HG03045 (cell line): ENCODE measurements around the gene ASCC3.
"Not testable (repeated sequence)": the region's sequence is repeated elsewhere in the genome, so short reads cannot be mapped to it uniquely, and the experiment has no call there.

Experiments used
- ATAC-seq: cut with Tn5 transposase; IDR thresholded peaks from one replicate; pipeline ENCODE4 v1.9.1; 2021; ENCODE audit warnings: mild to moderate bottlenecking, moderate library complexity; ENCODE audit not compliant: unreplicated experiment

ASCC3 gene

DNA sequence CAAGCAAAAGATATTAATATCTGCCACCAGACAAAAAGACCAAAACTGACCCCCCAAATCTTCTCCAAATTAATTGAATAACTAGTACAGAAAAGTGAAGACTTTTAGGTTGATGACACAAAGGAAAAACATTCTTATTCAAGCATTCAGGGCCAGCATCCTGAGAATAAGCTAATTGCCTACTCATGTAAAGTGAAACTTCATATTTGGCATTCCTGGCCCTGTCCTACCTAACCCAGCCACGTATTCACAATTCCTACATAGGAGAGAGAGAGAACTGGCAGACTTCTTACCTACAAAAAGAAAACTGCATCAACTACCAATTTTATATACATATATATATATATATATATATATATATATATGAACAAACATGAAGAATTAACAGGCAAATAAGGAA, 4.9 kb upstream of the ASCC3 start:
- no peak for ATAC-seq

DNA sequence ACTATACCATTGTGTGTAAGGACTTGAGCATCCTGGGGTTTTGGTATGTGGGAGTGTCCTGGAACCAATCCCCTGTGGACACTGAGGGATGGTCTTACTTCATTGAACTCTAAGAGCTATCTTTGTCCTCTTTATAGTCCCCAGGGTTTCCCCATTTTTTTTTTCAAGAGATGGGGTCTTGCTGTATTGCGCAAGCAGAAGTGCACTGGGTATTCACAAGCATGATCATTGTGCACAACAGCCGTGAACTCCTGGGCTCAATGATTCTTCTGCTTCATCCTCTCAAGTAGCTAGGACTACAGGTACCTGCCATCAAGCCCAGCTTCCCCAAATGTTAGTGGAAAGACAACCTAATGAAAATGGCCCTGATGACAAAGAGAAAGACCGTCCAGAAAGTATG, 2.2 kb upstream of the ASCC3 start:
- ATAC-seq: no peak

DNA sequence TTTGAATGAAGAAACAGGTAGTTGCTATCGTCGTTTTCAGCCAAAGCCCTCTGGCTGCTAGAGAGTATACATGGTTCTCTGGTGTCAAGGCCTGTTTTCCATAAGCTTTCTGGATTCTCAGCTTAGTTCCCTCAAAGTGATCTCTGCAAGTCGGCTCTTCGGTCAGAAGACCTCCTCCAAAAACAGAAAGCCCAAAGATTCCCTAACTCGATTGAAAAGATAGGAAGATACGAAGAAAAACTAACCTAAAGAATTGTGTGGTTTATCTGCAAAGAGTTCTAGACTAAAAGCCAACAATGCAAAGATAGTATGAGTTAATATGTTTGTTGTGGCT, 545 bp upstream of the ASCC3 start:
- peak; percentile 10 for ATAC-seq

DNA sequence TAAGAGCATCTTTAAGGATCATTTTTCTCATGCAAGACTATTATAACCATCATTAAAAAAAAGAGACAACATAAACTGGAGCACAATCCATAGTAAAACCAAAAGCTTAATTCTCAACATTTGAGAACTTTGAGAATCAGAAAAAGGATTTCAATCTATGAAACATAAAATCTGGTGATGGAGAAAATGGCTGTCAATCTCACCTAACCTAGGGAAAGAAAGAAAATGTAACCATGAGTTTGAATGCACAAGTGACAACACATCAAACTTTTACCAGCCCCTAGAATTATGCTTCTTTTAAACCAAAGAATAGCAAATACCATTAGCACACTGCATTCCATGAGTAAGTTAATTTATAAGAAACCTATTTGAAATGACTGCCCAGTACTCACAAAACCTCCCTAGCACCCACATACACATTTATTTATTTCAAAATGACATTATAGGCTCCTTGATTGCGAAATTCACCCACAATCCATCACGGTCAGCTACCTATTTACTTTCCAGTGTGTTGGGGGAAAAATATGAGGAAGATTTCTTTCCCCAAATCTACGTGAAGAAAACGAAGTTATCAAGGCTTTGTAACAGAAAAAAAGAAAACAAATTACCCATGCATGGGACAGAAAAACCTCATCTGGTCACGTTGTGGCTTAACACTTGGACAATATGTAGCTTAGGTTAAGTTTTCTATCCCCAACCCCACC, 828 bp downstream of the ASCC3 start:
- ATAC-seq: no peak

DNA sequence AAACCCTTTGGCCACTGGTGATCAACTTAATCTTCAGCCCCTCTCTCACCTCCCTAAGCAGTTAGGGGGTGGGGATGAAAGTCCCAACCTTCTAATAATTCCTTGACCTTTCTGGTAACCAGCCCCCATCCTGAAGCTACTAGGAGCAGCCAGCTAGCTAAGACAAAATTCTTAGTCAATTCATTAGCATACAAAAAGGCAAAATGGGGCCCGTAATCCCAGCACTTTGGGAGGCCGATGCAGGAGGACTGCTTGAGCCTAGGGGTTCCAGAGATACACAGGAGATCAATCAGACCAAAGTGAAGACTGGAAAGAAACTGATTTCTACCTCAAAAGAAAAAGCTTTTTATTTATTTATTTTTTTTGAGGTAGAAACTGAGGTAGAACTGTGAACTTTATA, 1.8 kb downstream of the ASCC3 start:
- no peak for ATAC-seq

DNA sequence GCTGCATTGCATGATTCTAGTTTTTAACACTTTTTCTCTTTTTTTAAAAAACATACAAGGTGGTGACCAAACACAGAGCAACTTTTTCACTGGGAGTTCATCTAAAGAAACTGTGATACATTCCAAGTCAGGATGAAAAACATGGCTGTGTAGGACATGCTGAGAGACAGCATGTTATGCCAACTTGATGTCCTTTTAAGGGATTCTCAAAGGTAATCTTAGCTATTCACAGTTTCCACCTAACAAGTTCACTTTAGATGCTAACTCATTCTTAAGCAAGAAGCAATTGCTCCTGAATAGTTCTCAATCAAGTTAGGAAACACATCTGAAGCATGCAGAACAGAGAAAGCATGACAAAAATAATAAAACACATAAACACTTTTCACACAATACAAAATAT, 3.3 kb downstream of the ASCC3 start:
- ATAC-seq: no peak

DNA sequence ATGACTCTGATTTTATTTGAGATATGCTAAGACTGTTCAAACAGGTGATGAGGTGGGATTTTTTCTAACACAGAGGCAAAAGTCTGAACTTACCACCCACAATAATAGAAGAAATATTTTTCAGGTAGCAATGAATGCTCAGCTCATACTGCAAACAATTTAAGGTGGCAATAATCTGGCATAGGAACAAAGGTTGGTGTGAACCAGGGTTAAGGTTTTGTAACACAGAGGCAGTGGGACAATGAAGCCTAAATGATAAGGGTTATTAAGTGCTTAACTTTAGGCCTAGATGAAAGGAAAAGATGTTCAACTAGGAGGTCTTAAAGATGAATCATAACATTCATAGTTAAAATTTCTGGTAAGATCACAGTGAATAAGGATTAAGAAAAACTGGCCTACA, 4.9 kb downstream of the ASCC3 start:
- no peak for ATAC-seq

DNA sequence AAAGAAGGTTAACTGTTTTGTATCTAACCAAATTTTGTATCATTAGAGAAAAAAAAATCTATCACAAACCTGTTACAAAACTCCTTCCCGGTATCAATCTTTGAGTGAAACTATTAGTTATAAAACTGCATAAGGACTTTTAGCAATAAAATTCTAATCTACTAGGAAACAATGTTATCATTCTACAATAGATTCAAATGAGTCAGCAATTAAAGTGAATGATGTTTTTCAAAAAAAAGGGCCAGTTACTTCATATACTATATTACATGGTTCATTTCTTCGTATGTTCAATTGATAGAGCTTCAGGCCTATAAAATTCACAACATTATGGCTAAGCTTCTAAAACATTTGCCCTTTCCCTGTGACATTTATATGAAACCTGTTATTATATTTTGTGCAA, 15.6 kb downstream of the ASCC3 start:
- ATAC-seq: no peak

DNA sequence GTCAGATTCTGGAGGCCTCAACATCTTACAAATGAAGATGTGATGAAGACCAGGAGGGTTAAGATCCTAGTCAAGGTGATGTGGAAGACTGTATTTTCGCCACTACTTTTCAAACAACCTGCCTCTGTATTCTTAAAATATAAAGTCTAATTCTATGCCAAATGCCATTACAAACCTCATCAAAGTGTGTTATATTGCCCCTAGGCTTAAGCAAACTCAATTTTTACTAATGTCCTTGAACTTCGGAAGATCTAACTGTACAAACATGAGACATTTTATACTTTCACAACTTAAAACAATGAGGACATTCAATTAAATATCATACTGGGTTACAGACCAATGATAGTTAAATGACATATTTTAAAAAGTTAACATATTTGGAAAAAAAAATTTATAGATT, 19.1 kb downstream of the ASCC3 start:
- ATAC-seq: no peak

DNA sequence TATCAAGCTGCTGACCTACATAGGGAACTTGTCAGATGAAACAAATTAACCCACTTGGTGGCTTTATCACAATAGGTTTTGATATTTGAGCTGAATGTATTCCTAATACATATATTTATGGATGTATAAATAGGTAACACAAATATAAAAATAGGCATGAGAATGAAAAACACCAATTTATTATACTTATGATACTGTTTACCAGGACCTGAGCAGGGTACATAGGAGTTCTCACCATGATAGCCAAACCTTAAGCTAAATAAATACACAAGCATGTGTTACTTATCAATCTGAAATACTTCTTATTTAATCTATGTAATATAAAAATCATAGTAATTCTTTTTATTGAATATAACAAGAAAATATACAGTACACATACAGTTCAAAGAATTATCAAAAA, 25.0 kb downstream of the ASCC3 start:
- ATAC-seq: no peak

DNA sequence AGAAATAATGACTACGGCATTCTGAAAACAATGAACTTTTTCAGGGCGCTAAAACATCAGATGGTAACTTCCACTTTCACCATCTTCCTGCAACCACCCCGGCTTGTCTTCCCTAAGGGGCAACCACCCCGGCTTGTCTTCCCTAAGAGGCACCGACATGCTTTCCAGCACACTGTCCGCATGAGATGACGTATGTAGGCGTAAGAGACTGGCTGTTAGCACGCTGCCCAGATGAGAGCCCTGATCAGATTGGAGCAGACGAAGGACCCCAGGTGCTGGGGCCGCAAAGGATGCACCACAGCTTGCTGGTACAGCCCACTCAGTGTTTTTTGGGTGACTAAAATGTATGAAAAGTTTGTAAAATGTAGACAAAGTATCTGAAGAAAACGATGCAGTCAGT, 29.3 kb downstream of the ASCC3 start:
- no peak for ATAC-seq

DNA sequence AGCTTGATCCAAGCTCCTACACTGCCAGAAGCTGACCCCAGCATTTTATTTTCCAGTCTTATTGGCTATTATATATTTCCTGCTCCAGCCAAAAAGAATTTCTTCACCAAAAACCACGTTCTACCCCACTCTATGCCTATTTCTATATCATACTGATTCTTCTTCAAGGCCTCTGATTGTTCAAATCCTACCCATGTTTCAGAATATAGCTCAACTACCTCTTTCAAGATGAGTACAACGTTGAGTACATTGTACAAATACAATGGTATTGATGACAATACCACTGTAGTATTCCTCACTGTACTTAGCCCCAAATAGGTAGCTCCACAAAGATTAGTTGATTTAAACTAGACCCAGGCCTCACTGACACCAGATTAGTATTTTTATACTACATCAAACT, 31.0 kb downstream of the ASCC3 start:
- no peak for ATAC-seq

DNA sequence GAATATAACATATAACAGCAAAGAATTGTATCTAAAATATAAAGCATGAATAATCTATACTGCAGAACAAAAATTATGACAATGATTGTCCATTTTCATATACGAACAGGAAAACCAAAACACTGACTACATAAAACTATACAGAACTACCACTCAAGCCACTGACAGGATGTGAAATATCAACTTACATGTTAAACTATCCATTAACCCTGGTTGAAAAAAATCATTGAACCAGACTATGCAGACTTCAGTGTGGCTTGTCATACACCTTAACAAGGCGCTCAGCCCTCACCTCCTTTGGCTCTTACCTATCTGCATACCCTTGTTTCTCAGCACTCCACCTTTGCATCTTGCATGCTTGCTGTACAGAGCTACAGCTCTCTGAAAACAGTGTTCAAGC, 34.9 kb downstream of the ASCC3 start:
- ATAC-seq: no peak

DNA sequence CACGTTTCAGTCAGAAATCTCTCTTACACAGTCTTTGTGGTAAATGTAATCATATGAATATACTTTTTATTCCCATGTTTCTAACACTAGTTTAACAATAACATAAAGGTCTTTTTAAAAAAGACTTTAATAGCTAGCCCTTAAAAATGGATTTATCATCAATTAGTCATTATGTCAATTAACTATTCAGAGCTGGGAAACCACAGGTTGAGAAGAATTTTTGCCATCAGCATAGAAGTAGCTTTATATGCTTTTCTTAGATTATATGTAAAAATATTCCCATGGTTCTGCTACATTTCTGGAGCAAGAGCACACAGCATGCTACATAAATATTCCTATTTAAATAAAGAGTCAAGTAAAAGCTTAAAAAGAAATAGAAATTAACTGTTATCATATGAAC, 35.5 kb downstream of the ASCC3 start:
- ATAC-seq: no peak

DNA sequence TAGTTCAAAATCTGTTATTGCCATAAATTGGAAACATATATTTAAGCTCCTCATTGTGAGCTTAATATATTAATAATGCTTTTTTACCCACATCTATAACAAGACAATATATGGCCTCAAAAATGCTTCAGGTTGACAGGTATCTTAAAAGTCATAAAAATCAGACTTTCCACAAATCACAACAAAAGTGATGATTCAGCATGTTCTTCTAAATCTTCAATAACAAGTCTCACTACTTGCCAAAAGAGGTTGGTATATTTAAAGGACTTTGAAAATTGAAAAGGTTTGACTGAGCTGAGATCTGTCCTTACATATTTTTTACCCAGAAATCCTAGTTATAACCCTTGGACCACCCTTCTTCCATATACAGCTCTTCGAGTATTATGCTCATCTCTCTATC, 41.7 kb downstream of the ASCC3 start:
- ATAC-seq: no peak

DNA sequence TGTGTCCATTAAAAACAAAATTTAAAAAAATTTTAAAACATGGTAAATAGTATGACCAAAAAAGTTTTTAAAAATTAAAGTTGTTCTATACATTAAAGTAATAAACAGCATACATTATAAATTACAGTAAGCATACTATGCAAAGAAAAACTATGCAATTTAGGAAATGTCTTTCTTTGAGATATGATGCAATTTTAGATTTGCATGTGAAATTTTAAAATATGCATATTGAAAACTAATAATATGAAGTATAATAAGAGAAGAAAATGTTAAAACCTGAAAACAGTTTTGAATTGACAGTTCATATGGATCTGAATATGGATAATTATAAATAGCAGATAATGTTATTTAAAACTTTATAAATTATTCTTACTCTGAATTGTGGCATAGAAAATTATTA, 43.1 kb downstream of the ASCC3 start:
- ATAC-seq: no peak

DNA sequence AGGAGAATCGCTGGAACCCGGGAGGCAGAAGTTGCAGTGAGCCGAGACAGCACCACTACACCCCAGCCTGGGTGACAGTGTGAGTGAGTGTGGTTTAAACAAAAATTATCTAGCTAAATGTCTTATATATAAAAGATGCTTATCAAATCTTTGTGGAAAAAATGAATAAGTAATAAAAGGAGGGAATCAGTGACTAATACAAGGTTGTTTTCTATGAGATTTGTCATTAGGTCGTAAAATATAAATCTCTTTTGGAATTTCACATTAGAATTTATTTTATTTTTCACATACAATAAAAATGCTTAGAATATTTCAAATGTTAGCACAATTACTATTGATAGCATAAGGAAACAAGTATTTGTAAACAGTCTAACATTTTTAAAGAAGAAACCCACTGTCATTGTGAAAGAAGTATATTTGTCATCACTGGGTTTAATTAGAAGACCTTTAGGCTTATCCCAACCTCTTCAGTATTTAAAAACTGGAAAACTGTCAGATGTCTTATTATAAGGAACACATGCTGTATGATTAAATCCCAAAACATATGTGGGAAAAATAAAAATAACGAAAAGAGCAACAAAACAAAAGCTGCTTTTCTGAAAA, 47.1 kb downstream of the ASCC3 start:
- ATAC-seq: no peak

DNA sequence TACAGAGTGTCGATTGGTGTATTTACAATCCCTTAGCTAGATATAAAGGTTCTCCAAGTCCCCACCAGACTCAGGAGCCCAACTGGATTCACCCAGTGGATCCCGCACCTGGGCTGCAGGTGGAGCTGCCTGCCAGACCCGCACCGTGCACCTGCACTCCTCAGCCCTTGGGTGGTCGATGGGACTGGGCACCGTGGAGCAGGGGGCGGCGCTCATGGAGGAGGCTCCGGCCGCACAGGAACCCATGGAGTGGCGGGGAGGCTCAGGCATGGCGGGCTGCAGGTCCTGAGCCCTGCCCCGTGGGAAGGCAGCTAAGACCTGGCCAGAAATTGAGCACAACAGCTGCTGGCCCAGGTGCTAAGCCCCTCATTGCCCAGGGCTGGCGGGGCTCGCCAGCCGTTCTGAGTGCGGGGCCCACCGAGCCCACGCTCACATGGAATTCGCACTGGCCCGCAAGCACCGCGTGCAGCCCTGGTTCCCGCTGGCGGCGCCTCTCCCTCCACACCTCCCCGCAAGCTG, 52.0 kb downstream of the ASCC3 start:
- not testable (repeated sequence) for ATAC-seq

DNA sequence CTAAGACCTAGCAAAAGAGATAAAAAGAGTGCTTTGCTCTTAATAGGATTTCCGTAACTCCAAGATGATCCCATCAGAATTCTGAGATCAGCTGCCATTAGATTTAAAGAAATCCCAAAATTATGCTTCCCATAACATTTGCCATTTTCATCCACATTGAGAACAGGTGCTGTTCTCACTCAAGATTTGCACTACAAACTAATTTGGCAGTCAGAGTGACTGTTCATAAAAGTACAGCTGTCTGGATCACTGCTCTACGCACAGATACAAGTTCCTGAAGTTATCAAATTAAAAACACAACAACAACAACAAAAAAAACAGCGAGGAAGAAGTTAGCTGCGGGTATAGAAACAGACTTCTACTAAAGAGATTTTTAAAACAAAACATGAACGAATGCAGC, 58.1 kb downstream of the ASCC3 start:
- no peak for ATAC-seq

DNA sequence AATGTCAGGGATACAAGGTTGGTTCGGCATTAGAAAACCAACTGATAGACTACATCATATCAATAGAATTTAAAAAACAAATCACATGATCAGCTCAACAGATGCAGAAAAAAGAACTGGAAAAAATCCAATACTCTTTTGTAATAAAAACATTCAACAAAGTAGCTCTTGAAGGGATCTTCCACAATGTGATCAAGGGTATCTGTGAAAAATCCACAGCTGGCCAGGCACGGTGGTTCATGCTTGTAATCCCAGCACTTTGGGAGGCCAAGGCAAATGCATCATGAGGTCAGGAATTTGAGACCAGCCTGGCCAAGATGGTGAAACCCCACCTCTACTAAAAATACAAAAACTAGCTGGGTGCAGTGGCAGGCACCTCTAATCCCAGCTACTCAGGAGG, 63.1 kb downstream of the ASCC3 start:
- ATAC-seq: no peak

DNA sequence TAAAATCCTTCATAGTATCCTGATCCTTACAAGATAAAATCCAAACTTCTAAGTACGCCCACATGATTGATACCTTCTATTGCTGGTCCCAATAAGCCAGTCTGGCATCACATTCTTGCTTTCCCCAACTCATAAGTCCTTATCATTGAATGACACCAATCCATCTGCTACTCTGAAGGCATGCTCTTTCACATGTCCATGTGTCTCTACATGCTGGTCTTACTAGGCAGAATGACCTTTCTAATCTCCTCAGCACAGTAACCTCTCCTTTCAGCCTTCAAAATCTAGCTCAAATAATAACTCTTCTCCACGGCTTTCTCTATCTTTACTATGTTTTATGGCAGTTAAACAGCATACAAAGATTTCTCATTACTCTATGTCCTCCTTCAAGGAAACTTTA, 71.1 kb downstream of the ASCC3 start:
- ATAC-seq: no peak

DNA sequence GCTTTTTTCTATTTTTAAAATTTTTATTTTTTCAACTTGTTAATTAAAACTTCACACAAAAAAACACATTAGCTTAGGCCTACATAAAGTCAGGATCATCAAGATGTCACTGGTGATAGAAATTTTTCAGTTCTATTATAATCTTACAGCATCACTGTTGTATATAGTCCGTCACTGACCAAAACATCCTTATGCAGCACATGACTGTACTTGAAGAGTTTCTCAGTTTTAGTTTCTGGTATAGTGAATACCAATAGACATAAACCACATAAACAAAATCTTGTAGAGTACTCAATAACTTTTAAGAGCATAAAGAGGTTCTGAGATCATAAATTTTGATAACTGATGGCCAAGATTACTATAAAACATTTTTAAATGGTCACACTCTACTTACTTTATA, 71.8 kb downstream of the ASCC3 start:
- ATAC-seq: no peak

DNA sequence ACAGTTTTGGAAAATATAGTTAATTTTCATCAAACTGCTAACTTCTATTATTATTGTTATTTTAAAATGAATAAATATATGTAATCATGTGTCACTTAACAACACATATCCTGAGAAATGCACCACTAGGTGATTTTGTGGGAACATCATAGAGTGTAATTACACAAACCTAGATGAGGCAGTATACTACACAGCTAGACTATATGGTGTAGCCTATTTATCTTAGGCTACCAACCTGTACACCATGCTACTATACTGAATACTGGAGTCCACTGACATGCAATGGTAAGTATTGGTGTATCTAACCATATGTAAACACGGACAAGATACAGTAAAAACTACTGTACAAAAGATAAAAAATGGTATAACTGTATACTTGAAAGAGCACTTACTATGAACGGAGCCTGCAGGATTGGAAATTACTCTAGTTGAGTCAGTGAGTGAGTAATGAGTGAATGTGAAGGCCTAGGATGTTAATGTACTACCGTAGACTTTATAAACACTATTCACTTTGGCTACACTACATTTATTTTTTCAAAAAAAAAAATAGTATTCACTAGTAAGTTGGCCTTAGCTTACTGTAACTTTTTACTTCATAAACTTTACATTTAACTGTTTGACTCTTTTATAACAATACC, 72.4 kb downstream of the ASCC3 start:
- no peak for ATAC-seq
